Measurements from ENCODE around the gene MRGPRD. TPM values are rescaled to one million over a fixed set of nuclear protein-coding genes. Genes with fewer than 3 reads are reported as not detected.

Gene MRGPRD
- total and polyA plus RNA-seq, 10 of the 15 experiments (the other 5 are each of a cell fraction or from before 2014, with no cell fraction given) = not detected

DNA sequence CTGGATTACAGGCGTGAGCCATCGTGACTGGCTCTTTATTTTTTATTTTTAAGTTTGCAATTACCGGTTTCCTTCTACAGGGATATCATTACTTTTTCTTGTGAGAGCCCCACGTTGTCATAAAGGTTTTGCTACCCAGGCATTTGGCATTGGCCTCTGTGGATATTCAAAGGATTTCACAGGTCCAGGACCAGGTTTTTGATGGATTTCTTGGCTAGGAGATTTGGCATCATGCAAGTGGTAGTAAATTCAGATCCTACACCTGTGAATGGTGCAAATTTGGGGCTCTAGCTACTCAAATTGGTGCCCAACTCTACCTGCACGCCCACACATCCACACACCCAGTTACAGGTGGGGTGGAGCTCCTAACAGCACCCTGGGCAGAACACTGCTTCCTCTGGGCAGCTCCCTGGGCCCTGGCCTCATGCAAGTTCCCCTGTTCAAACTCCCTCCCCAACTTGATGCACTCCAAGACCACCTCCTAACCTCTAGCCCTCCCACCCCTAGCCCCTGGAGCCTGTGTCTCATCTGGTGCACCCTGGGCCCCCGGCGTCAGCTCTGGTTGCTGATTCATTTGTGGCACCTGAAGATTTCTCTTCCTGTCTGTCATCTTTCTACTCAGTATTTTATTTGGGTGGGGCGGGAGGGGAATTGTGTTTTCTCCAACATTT lies 9.3 kb upstream of the MRGPRD start:
- no peaks in the 10 kb centered on the region for H3K79me2 ChIP-seq (ENCODE audit: control insufficient read depth, insufficient read depth, low read length)
- POLR2A ChIA-PET = no interaction called here
- H3K4me2 ChIP-seq (ENCODE audit: control insufficient read depth, insufficient read depth) = no peak overlapping the region
- H3K9me3 ChIP-seq (replicated peaks; ENCODE audit: control insufficient read depth, insufficient read depth, low read length) = no peaks in the 10 kb centered on the region
- FAIRE-seq (no peak), DNase-seq (ENCODE audit: low read depth, low spot score) (no peak), ATAC-seq (no peak)
- in situ Hi-C loops (cut with MboI) = no loop called here
- CTCF ChIA-PET = interaction anchor here (1.1 kb wide), 1 partner anchor 11 kb away, joined by 3 read pairs; no protein-coding TSS in a partner anchor
- intact Hi-C loops (cut with micrococcal nuclease; ENCODE audit: unreplicated experiment) = no loop called here
- RAD21 ChIA-PET (ENCODE audit: unreplicated experiment) = no interaction called here
- TF ChIP-seq MXI1 (IDR thresholded peaks at IDR 0.05; ENCODE audit: low read depth, low read length) = no peak
- TF ChIP-seq, protein P1, sequence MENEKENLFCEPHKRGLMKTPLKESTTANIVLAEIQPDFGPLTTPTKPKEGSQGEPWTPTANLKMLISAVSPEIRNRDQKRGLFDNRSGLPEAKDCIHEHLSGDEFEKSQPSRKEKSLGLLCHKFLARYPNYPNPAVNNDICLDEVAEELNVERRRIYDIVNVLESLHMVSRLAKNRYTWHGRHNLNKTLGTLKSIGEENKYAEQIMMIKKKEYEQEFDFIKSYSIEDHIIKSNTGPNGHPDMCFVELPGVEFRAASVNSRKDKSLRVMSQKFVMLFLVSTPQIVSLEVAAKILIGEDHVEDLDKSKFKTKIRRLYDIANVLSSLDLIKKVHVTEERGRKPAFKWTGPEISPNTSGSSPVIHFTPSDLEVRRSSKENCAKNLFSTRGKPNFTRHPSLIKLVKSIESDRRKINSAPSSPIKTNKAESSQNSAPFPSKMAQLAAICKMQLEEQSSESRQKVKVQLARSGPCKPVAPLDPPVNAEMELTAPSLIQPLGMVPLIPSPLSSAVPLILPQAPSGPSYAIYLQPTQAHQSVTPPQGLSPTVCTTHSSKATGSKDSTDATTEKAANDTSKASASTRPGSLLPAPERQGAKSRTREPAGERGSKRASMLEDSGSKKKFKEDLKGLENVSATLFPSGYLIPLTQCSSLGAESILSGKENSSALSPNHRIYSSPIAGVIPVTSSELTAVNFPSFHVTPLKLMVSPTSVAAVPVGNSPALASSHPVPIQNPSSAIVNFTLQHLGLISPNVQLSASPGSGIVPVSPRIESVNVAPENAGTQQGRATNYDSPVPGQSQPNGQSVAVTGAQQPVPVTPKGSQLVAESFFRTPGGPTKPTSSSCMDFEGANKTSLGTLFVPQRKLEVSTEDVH (IDR thresholded peaks at IDR 0.05; ENCODE audit: low read depth, partially characterized antibody) = no peak
- TF ChIP-seq, protein P2, sequence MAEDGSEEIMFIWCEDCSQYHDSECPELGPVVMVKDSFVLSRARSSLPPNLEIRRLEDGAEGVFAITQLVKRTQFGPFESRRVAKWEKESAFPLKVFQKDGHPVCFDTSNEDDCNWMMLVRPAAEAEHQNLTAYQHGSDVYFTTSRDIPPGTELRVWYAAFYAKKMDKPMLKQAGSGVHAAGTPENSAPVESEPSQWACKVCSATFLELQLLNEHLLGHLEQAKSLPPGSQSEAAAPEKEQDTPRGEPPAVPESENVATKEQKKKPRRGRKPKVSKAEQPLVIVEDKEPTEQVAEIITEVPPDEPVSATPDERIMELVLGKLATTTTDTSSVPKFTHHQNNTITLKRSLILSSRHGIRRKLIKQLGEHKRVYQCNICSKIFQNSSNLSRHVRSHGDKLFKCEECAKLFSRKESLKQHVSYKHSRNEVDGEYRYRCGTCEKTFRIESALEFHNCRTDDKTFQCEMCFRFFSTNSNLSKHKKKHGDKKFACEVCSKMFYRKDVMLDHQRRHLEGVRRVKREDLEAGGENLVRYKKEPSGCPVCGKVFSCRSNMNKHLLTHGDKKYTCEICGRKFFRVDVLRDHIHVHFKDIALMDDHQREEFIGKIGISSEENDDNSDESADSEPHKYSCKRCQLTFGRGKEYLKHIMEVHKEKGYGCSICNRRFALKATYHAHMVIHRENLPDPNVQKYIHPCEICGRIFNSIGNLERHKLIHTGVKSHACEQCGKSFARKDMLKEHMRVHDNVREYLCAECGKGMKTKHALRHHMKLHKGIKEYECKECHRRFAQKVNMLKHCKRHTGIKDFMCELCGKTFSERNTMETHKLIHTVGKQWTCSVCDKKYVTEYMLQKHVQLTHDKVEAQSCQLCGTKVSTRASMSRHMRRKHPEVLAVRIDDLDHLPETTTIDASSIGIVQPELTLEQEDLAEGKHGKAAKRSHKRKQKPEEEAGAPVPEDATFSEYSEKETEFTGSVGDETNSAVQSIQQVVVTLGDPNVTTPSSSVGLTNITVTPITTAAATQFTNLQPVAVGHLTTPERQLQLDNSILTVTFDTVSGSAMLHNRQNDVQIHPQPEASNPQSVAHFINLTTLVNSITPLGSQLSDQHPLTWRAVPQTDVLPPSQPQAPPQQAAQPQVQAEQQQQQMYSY (CRISPR knock-in tag; IDR thresholded peaks at IDR 0.05) = no peak
- no peak for TF ChIP-seq EED (IDR thresholded peaks at IDR 0.05; ENCODE audit: low read depth)
- no peak overlapping the region for H2AFZ ChIP-seq (ENCODE audit: control insufficient read depth, low read depth, low read length)
- no peak overlapping the region for H3K4me3 ChIP-seq
- no peaks in the 10 kb centered on the region for H3K36me3 ChIP-seq (ENCODE audit: control insufficient read depth in 2 of 2, insufficient read depth in 2 of 2, low read length in 1 of 2)
- SMC1A ChIA-PET (ENCODE audit: uncharacterized antibody, unreplicated experiment) = no interaction called here
- no peaks in the 10 kb centered on the region for H3K4me1 ChIP-seq (ENCODE audit: control insufficient read depth, insufficient read depth, low read length)
- no TSS peak for BruUV-seq (replicated peaks)
- H3K27ac ChIP-seq (ENCODE audit: control insufficient read depth, insufficient read depth) = no peak overlapping the region
- H3K9ac ChIP-seq (ENCODE audit: control insufficient read depth, insufficient read depth, low read length) = no peak overlapping the region
- no peaks in the 10 kb centered on the region for H4K20me1 ChIP-seq (ENCODE audit: control insufficient read depth, insufficient read depth)
- 27% methylated on average over 8 of the region's 8 CpGs for WGBS (ENCODE audit: insufficient coverage, insufficient replicate concordance, low lambda C conversion rate, missing lambda C conversion rate)
- H3K27me3 ChIP-seq (replicated peaks in 1 of 2; ENCODE audit: control insufficient read depth in 2 of 2, insufficient read depth in 2 of 2, low read length in 1 of 2) = no peaks in the 10 kb centered on the region

All from GM12878 (cell line).